Measurements from ENCODE around the gene GATD1. TPM values are rescaled to one million over a fixed set of nuclear protein-coding genes. Genes with fewer than 3 reads are reported as not detected.

The GATD1 gene
- total RNA-seq, 1 experiment from 2014 or later = 27.5 TPM

GRCh38 chr11:724778-725386 is 52.4 kb downstream of the GATD1 start:
- in situ Hi-C loops (cut with HindIII; ENCODE audit: low pct_unique_long_range_greater_than_20kb, low sequenced_read_pairs) = no loop called here
- no peak for DNase-seq (ENCODE audit: low read depth)

GRCh38 chr11:724049-724777 is 53.1 kb downstream of the GATD1 start:
- in situ Hi-C loops (cut with HindIII; ENCODE audit: low pct_unique_long_range_greater_than_20kb, low sequenced_read_pairs) = no loop called here
- DNase-seq (ENCODE audit: low read depth) = no peak

GRCh38 chr11:723120-723883 is 54.0 kb downstream of the GATD1 start:
- in situ Hi-C loops (cut with HindIII; ENCODE audit: low pct_unique_long_range_greater_than_20kb, low sequenced_read_pairs) = no loop called here
- no peak for DNase-seq (ENCODE audit: low read depth)

GRCh38 chr11:722346-722811 is 54.9 kb downstream of the GATD1 start:
- DNase-seq (ENCODE audit: low read depth) = no peak

GRCh38 chr11:721741-722345 is 55.4 kb downstream of the GATD1 start:
- in situ Hi-C loops (cut with HindIII; ENCODE audit: low pct_unique_long_range_greater_than_20kb, low sequenced_read_pairs) = no loop called here
- no peak for DNase-seq (ENCODE audit: low read depth)

More at GRCh38 chr11:722346-722811, 54.9 kb downstream of the GATD1 start:
- in situ Hi-C loops (cut with HindIII; ENCODE audit: low pct_unique_long_range_greater_than_20kb, low sequenced_read_pairs) = no loop called here

GRCh38 chr11:721247-721740 is 56.0 kb downstream of the GATD1 start:
- no peak for DNase-seq (ENCODE audit: low read depth)
- in situ Hi-C loops (cut with HindIII; ENCODE audit: low pct_unique_long_range_greater_than_20kb, low sequenced_read_pairs) = no loop called here

- in situ Hi-C loops (cut with HindIII; ENCODE audit: low pct_unique_long_range_greater_than_20kb, low sequenced_read_pairs) = no loop called here
- no peak for DNase-seq (ENCODE audit: low read depth)
Observed at GRCh38 chr11:720642-721246, 56.5 kb downstream of the GATD1 start.

- no peak for DNase-seq (ENCODE audit: low read depth)
- in situ Hi-C loops (cut with HindIII; ENCODE audit: low pct_unique_long_range_greater_than_20kb, low sequenced_read_pairs) = no loop called here
Observed at GRCh38 chr11:720017-720641, 57.2 kb downstream of the GATD1 start.

- no peak for DNase-seq (ENCODE audit: low read depth)
- in situ Hi-C loops (cut with HindIII; ENCODE audit: low pct_unique_long_range_greater_than_20kb, low sequenced_read_pairs) = no loop called here
Observed at GRCh38 chr11:719214-720016, 57.9 kb downstream of the GATD1 start.

Other genes starting within 250 kb of the GATD1 start
- gene HRAS, start 241.9 kb downstream of the GATD1 start, total RNA-seq (2014; rRNA removed; shearing (Covaris generic); ENCODE audit: low replicate concordance) = 43.8 and 120 TPM in 2 replicates
- 2.0 and 3.4 TPM in 2 replicates for gene LRRC56, start 240.0 kb downstream of the GATD1 start, total RNA-seq (2014; rRNA removed; shearing (Covaris generic); ENCODE audit: low replicate concordance)
- gene LMNTD2, start 216.7 kb downstream of the GATD1 start, total RNA-seq (2014; rRNA removed; shearing (Covaris generic); ENCODE audit: low replicate concordance) = 6.7 and 18.4 TPM in 2 replicates
- 107 and 124 TPM in 2 replicates for gene RASSF7, start 216.5 kb downstream of the GATD1 start, total RNA-seq (2014; rRNA removed; shearing (Covaris generic); ENCODE audit: low replicate concordance)
- 36.5 and 42.6 TPM in 2 replicates for gene PHRF1, start 201.0 kb downstream of the GATD1 start, total RNA-seq (2014; rRNA removed; shearing (Covaris generic); ENCODE audit: low replicate concordance)
- gene IRF7, start 161.5 kb downstream of the GATD1 start, total RNA-seq (2014; rRNA removed; shearing (Covaris generic); ENCODE audit: low replicate concordance) = 12.5 and 23.2 TPM in 2 replicates
- gene CDHR5, start 152.5 kb downstream of the GATD1 start, total RNA-seq (2014; rRNA removed; shearing (Covaris generic); ENCODE audit: low replicate concordance) = not detected in 2 replicates
- not detected in 2 replicates for gene SCT, start 150.3 kb downstream of the GATD1 start, total RNA-seq (2014; rRNA removed; shearing (Covaris generic); ENCODE audit: low replicate concordance)
- gene DRD4, start 140.2 kb downstream of the GATD1 start, total RNA-seq (2014; rRNA removed; shearing (Covaris generic); ENCODE audit: low replicate concordance) = not detected in 2 replicates
- 37.8 and 52.4 TPM in 2 replicates for gene DEAF1, start 82.3 kb downstream of the GATD1 start, total RNA-seq (2014; rRNA removed; shearing (Covaris generic); ENCODE audit: low replicate concordance)
- 6.3 and 15.6 TPM in 2 replicates for gene TMEM80, start 81.7 kb downstream of the GATD1 start, total RNA-seq (2014; rRNA removed; shearing (Covaris generic); ENCODE audit: low replicate concordance)
- gene EPS8L2, start 71.3 kb downstream of the GATD1 start, total RNA-seq (2014; rRNA removed; shearing (Covaris generic); ENCODE audit: low replicate concordance) = 264 and 273 TPM in 2 replicates
- gene TALDO1, start 30.0 kb downstream of the GATD1 start, total RNA-seq (2014; rRNA removed; shearing (Covaris generic); ENCODE audit: low replicate concordance) = 1,239 and 1,416 TPM in 2 replicates
- not detected in 2 replicates for gene CEND1, start 12.6 kb upstream of the GATD1 start, total RNA-seq (2014; rRNA removed; shearing (Covaris generic); ENCODE audit: low replicate concordance)
- 12.5 and 13.6 TPM in 2 replicates for gene SLC25A22, start 20.8 kb upstream of the GATD1 start, total RNA-seq (2014; rRNA removed; shearing (Covaris generic); ENCODE audit: low replicate concordance)
- gene PIDD1, start 27.7 kb upstream of the GATD1 start, total RNA-seq (2014; rRNA removed; shearing (Covaris generic); ENCODE audit: low replicate concordance) = 16.7 and 36.1 TPM in 2 replicates
- gene RPLP2, start 32.5 kb upstream of the GATD1 start, total RNA-seq (2014; rRNA removed; shearing (Covaris generic); ENCODE audit: low replicate concordance) = 302 and 318 TPM in 2 replicates
- 11.6 and 15.3 TPM in 2 replicates for gene PNPLA2, start 41.4 kb upstream of the GATD1 start, total RNA-seq (2014; rRNA removed; shearing (Covaris generic); ENCODE audit: low replicate concordance)
- gene CRACR2B, start 50.4 kb upstream of the GATD1 start, total RNA-seq (2014; rRNA removed; shearing (Covaris generic); ENCODE audit: low replicate concordance) = 15.0 and 29.5 TPM in 2 replicates
- gene CD151, start 55.5 kb upstream of the GATD1 start, total RNA-seq (2014; rRNA removed; shearing (Covaris generic); ENCODE audit: low replicate concordance) = 873 and 905 TPM in 2 replicates
- gene POLR2L, start 65.0 kb upstream of the GATD1 start, total RNA-seq (2014; rRNA removed; shearing (Covaris generic); ENCODE audit: low replicate concordance) = 90.2 and 103 TPM in 2 replicates
- 250 and 324 TPM in 2 replicates for gene TSPAN4, start 65.4 kb upstream of the GATD1 start, total RNA-seq (2014; rRNA removed; shearing (Covaris generic); ENCODE audit: low replicate concordance)
- 146 and 165 TPM in 2 replicates for gene CHID1, start 133.3 kb upstream of the GATD1 start, total RNA-seq (2014; rRNA removed; shearing (Covaris generic); ENCODE audit: low replicate concordance)
- gene AP2A2, start 148.4 kb upstream of the GATD1 start, total RNA-seq (2014; rRNA removed; shearing (Covaris generic); ENCODE audit: low replicate concordance) = 49.4 and 52.6 TPM in 2 replicates

Measured in Caki2 (cell line).